ENCODE results near the gene FMN1. TPM values are rescaled to one million over a fixed set of nuclear protein-coding genes. Genes with fewer than 3 reads are reported as not detected.

The FMN1 gene
- total RNA-seq, 1 experiment from 2014 or later, result 0.37 TPM

DNA sequence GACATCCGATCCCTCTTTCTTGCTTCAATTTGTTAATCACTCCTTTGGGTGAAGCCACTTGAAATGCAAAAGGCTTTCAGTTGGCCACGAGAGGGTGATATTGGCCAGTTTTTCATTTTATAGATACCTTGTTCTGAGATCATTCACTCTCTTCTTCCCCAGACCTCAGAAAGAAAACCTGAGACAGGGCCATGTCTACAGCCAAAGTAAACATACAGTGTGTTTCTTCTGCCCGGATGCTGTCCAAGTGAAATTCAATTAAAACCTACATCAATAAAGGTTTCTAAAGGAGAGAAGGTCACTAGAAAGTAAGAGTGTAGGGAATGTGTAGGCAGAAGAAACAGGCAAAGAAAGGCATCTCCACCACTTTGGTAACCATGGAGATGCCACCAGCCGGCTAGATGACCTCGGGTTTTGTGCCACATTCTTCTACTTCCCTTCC lies 39.5 kb upstream of the FMN1 start:
- POLR2A ChIA-PET (ENCODE audit: low non-redundant PET), result no interaction called here
- CTCF ChIA-PET, result no interaction called here
- intact Hi-C loops (cut with micrococcal nuclease; ENCODE audit: unreplicated experiment), result loop anchor here (1.0 to 5.0 kb wide), 2 partner anchors 147 to 466 kb away; no protein-coding TSS in a partner anchor
- BruUV-seq (replicated peaks), result no TSS peak
- Histone ChIP-seq H3K27me3 (replicated peaks; ENCODE audit: insufficient read depth, low read depth, low read length, poor library complexity) (peaks cover 30% of the 10 kb centered on the region), H3K4me3 (ENCODE audit: low read depth, low read length, poor library complexity, severe bottlenecking) (no peak overlapping the region), H3K27ac (ENCODE audit: low read depth, low read length, poor library complexity, severe bottlenecking) (no peak overlapping the region), H3K9me3 (ENCODE audit: low read depth, low read length, poor library complexity, severe bottlenecking) (no peaks in the 10 kb centered on the region), H3K36me3 (ENCODE audit: insufficient read depth, low read length, poor library complexity, severe bottlenecking) (no peaks in the 10 kb centered on the region), H3K4me1 (ENCODE audit: insufficient read depth, low read length, poor library complexity, severe bottlenecking) (no peaks in the 10 kb centered on the region)
- peak; percentile 34 for DNase-seq (ENCODE audit: low spot score)
- TF ChIP-seq EZH2 (IDR thresholded peaks at IDR 0.05; ENCODE audit: borderline replicate concordance, low read depth, low read length, poor library complexity, severe bottlenecking), result no peak
- TF ChIP-seq, protein P1, sequence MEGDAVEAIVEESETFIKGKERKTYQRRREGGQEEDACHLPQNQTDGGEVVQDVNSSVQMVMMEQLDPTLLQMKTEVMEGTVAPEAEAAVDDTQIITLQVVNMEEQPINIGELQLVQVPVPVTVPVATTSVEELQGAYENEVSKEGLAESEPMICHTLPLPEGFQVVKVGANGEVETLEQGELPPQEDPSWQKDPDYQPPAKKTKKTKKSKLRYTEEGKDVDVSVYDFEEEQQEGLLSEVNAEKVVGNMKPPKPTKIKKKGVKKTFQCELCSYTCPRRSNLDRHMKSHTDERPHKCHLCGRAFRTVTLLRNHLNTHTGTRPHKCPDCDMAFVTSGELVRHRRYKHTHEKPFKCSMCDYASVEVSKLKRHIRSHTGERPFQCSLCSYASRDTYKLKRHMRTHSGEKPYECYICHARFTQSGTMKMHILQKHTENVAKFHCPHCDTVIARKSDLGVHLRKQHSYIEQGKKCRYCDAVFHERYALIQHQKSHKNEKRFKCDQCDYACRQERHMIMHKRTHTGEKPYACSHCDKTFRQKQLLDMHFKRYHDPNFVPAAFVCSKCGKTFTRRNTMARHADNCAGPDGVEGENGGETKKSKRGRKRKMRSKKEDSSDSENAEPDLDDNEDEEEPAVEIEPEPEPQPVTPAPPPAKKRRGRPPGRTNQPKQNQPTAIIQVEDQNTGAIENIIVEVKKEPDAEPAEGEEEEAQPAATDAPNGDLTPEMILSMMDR (conservative IDR thresholded peaks at IDR 0.05; ENCODE audit: low read depth, low read length), result peak; percentile 58

DNA sequence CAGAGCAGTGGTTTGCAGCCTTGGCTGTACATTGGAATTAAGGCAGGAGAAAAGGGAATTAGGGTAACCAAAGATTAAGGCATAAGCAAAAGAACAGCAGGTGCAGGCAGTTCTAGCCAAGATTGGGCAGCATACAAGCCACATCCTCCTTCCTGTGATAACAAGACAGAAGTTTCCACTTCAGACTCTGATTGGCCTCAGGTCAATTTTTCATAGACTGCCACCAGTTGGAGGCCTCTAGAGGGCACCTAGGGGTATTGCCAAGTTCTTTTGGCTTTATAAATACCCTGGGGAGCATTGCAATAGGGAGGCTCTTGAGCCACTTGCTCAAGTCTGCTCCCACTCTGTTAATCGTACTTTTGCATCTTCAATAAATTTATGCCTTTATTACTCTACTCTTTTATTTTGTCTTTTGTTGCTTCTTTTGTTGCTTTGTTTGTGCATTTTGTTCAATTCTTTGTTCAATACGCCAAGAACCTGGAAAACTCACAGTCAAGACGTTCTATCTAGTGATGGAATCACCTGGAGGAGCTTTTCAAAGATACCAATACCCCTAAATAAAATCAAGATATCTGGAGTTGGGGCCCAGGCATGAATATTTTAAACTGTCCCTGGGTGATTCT lies 32.2 kb upstream of the FMN1 start:
- peak; percentile 80 for DNase-seq (ENCODE audit: low spot score)
- no peak overlapping the region for H3K4me3 ChIP-seq (ENCODE audit: low read depth, low read length, poor library complexity, severe bottlenecking)
- BruUV-seq (replicated peaks), result no TSS peak
- no peak overlapping the region for H3K27ac ChIP-seq (ENCODE audit: low read depth, low read length, poor library complexity, severe bottlenecking)
- no peaks in the 10 kb centered on the region for H3K9me3 ChIP-seq (ENCODE audit: low read depth, low read length, poor library complexity, severe bottlenecking)
- no peak for TF ChIP-seq EZH2 (IDR thresholded peaks at IDR 0.05; ENCODE audit: borderline replicate concordance, low read depth, low read length, poor library complexity, severe bottlenecking)
- TF ChIP-seq, protein P1 (conservative IDR thresholded peaks at IDR 0.05; ENCODE audit: low read depth, low read length), result peak; percentile 46
- peaks cover 5% of the 10 kb centered on the region for H3K27me3 ChIP-seq (replicated peaks; ENCODE audit: insufficient read depth, low read depth, low read length, poor library complexity)
- CTCF ChIA-PET, result interaction anchor here (0.6 kb wide), 1 partner anchor 1663 kb away, joined by 3 read pairs; no protein-coding TSS in a partner anchor
- intact Hi-C loops (cut with micrococcal nuclease; ENCODE audit: unreplicated experiment), result no loop called here
- H3K36me3 ChIP-seq (ENCODE audit: insufficient read depth, low read length, poor library complexity, severe bottlenecking), result no peaks in the 10 kb centered on the region
- no peaks in the 10 kb centered on the region for H3K4me1 ChIP-seq (ENCODE audit: insufficient read depth, low read length, poor library complexity, severe bottlenecking)
- POLR2A ChIA-PET (ENCODE audit: low non-redundant PET), result no interaction called here

DNA sequence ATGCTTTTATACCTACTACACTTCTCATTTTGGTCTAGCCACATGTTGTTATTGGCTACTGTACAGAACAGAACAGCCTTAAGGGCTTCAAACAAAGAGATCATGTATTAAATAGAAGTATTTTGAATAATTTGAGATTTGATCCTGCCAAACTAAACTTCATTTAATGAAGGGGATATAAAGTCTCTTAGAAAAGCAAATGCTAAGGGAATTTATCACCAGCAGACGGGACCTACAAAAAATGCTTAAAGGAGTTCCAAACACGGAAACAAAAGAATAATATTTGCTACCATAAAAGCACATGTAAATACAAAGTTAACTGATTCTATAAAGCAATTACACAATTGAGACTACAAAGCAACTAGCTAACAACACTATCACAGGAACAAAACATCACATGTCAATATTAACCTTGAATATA lies 23.6 kb upstream of the FMN1 start:
- Histone ChIP-seq H3K4me1 (ENCODE audit: insufficient read depth, low read length, poor library complexity, severe bottlenecking) (no peaks in the 10 kb centered on the region), H3K4me3 (ENCODE audit: low read depth, low read length, poor library complexity, severe bottlenecking) (no peak overlapping the region), H3K9me3 (ENCODE audit: low read depth, low read length, poor library complexity, severe bottlenecking) (no peaks in the 10 kb centered on the region), H3K27ac (ENCODE audit: low read depth, low read length, poor library complexity, severe bottlenecking) (no peak overlapping the region), H3K27me3 (replicated peaks; ENCODE audit: insufficient read depth, low read depth, low read length, poor library complexity) (peaks cover 6% of the 10 kb centered on the region), H3K36me3 (ENCODE audit: insufficient read depth, low read length, poor library complexity, severe bottlenecking) (no peaks in the 10 kb centered on the region)
- TF ChIP-seq, protein P1 (conservative IDR thresholded peaks at IDR 0.05; ENCODE audit: low read depth, low read length), result no peak
- no peak for TF ChIP-seq EZH2 (IDR thresholded peaks at IDR 0.05; ENCODE audit: borderline replicate concordance, low read depth, low read length, poor library complexity, severe bottlenecking)
- intact Hi-C loops (cut with micrococcal nuclease; ENCODE audit: unreplicated experiment), result no loop called here
- no TSS peak for BruUV-seq (replicated peaks)
- POLR2A ChIA-PET (ENCODE audit: low non-redundant PET), result no interaction called here
- CTCF ChIA-PET, result no interaction called here
- no peak for DNase-seq (ENCODE audit: low spot score)

Data from A673 (cell line).